GM12878 (cell line): ENCODE data around the gene PDLIM4. TPM values are rescaled to one million over a fixed set of nuclear protein-coding genes. Genes with fewer than 3 reads are reported as not detected.

Source experiments
- ATAC-seq: fragments of 200-7000 bp; cut with Tn5 transposase; 3 replicates; pipeline ENCODE4 v1.9.1; 2020; ENCODE audit warnings: mild to moderate bottlenecking, moderate library complexity
- BruUV-seq: library from RNA; stranded (reverse); fragments of 400-500 nt; replicated peaks from 2 replicates; lab custom pipeline; 2021; lab: Mats Ljungman, UMichigan
- CTCF ChIA-PET: fragments of 300-600 bp; sonication (Branson Sonifier 250); formaldehyde crosslinking; extraction: SDS; loops from one replicate; lab custom pipeline; 2021; ENCODE audit warnings: inconsistent platforms; lab: Yijun Ruan, JAX
- POLR2A ChIA-PET: fragments of 350-600 bp; formaldehyde crosslinking; extraction: SDS; loops from one replicate; lab custom pipeline; 2021; ENCODE audit warnings: inconsistent platforms; lab: Charles Lee
- RAD21 ChIA-PET: fragments of 300-600 bp; sonication (Branson Sonifier 250); formaldehyde crosslinking; loops from one replicate; lab custom pipeline; 2023; ENCODE audit warnings: antibody characterized with exemption; ENCODE audit not compliant: unreplicated experiment; lab: Charles Lee
- SMC1A ChIA-PET: fragments of 300-600 bp; sonication (Branson Sonifier 250); formaldehyde crosslinking; loops from one replicate; lab custom pipeline; 2023; ENCODE audit not compliant: unreplicated experiment, uncharacterized antibody; lab: Charles Lee
- DNase-seq: peaks from one replicate; pipeline ENCODE4 v3.0.0-alpha.2; 2011; ENCODE audit warnings: low read depth, low spot score
- FAIRE-seq: peaks from 3 replicates; lab custom pipeline; 2011; peaks lifted over from hg19 to GRCh38; lab: Jason Lieb, UNC
- H2AFZ ChIP-seq: 2 replicates; pipeline ENCODE4 v1.6.0; 2011; ENCODE audit warnings: low read depth, low read length, control low read depth; ENCODE audit not compliant: control insufficient read depth
- H3K27ac ChIP-seq: 2 replicates; pipeline ENCODE4 v1.5.1; 2011; ENCODE audit warnings: control low read depth; ENCODE audit not compliant: control insufficient read depth, insufficient read depth
- H3K27me3 ChIP-seq, 2 experiments: replicated peaks in 1 of 2; 2 replicates each; pipeline versions ENCODE4 v1.6.0 to v1.6.1; 2011; ENCODE audit warnings: low read length in 1 of 2; ENCODE audit not compliant: control insufficient read depth in 2 of 2, insufficient read depth in 2 of 2
- H3K36me3 ChIP-seq, 2 experiments: 2 replicates each; pipeline ENCODE4 v1.5.1; 2011; ENCODE audit warnings: low read length in 1 of 2; ENCODE audit not compliant: control insufficient read depth in 2 of 2, insufficient read depth in 2 of 2
- H3K4me1 ChIP-seq: 2 replicates; pipeline ENCODE4 v1.6.1; 2011; ENCODE audit warnings: mild to moderate bottlenecking, low read length, moderate library complexity, mixed read lengths; ENCODE audit not compliant: control insufficient read depth, insufficient read depth
- H3K4me2 ChIP-seq: 2 replicates; pipeline ENCODE4 v1.6.0; 2011; ENCODE audit warnings: control low read depth; ENCODE audit not compliant: control insufficient read depth, insufficient read depth
- H3K4me3 ChIP-seq: fragments of 200-600 bp; sonication (generic); 2 replicates; pipeline ENCODE4 v1.5.1; 2016
- H3K79me2 ChIP-seq: 2 replicates; pipeline ENCODE4 v1.6.0; 2011; ENCODE audit warnings: low read length; ENCODE audit not compliant: control insufficient read depth, insufficient read depth
- H3K9ac ChIP-seq: 2 replicates; pipeline ENCODE4 v1.8.0; 2011; ENCODE audit warnings: low read length, control low read depth, mixed read lengths; ENCODE audit not compliant: control insufficient read depth, insufficient read depth
- H3K9me3 ChIP-seq: replicated peaks from 3 replicates; pipeline ENCODE4 v1.5.1; 2011; ENCODE audit warnings: mild to moderate bottlenecking, low read length; ENCODE audit not compliant: control insufficient read depth, insufficient read depth
- H4K20me1 ChIP-seq: 2 replicates; pipeline ENCODE4 v1.6.0; 2011; ENCODE audit not compliant: control insufficient read depth, insufficient read depth
- ATF3 ChIP-seq: IDR thresholded peaks from 2 replicates; pipeline ENCODE4 v1.6.1; 2011; ENCODE audit warnings: low read depth, mild to moderate bottlenecking, low read length, moderate library complexity, borderline replicate concordance; ENCODE audit errors: extremely low read depth
- BMI1 ChIP-seq: fragments of 450-650 bp; IDR thresholded peaks from 2 replicates; pipeline ENCODE4 v1.6.1; 2016; ENCODE audit warnings: mild to moderate bottlenecking, moderate library complexity, borderline replicate concordance
- CHD4 ChIP-seq: fragments of 200-600 bp; sonication (generic); IDR thresholded peaks from 2 replicates; pipeline ENCODE4 v1.6.1; 2016; ENCODE audit warnings: mild to moderate bottlenecking
- PAX8 ChIP-seq: fragments of 450-650 bp; IDR thresholded peaks from 2 replicates; pipeline ENCODE4 v1.6.1; 2017; ENCODE audit warnings: mild to moderate bottlenecking, moderate library complexity
- RAD21 ChIP-seq: IDR thresholded peaks from 2 replicates; pipeline ENCODE4 v1.6.1; 2011; ENCODE audit warnings: mild to moderate bottlenecking, low read depth, low read length, moderate library complexity; ENCODE audit not compliant: insufficient read depth
- RUNX3 ChIP-seq: IDR thresholded peaks from 2 replicates; pipeline ENCODE4 v1.6.1; 2012; ENCODE audit warnings: low read length, inconsistent platforms
- SREBF2 ChIP-seq: IDR thresholded peaks from 2 replicates; pipeline ENCODE4 v1.6.1; 2012; ENCODE audit warnings: mild to moderate bottlenecking, low read length
- WGBS: methylation state at CpG from one replicate; pipeline ENCODE4 v1.1.6; 2016; ENCODE audit warnings: low lambda C conversion rate; ENCODE audit not compliant: insufficient replicate concordance, insufficient coverage; ENCODE audit errors: missing lambda C conversion rate; 5-methylcytosine and 5-hydroxymethylcytosine counted together
- in situ Hi-C: fragments of 300-500 bp; cut with MboI; formaldehyde crosslinking; loops from 9 replicates; pipeline ENCODE4 v1.14.3; 2018; ENCODE audit warnings: mixed read lengths
- intact Hi-C: fragments of 100-400 bp; cut with micrococcal nuclease; formaldehyde crosslinking; loops from one replicate; pipeline ENCODE4 v1.14.2; 2022; ENCODE audit not compliant: unreplicated experiment
- polyA plus RNA-seq, 11 experiments: library from polyadenylated mRNA; depleted of rRNA in 4 of 11; unstranded in 6 of 11; stranded (reverse) in 5 of 11; fragments of >200 nt; fragmentation: Nextera tagmentation in 4 of 11; fragmentation: Illumina TruSeq in 1 of 11; extraction: Ambion mirVana in 4 of 11; extraction: Trizol in 1 of 11; gene quantifications; 1 replicate in 1 of 11; 2 replicates in 10 of 11; pipeline versions ENCODE4 v1.2.1 to v1.2.3, GENCODE V29; 2011 to 2016; ENCODE audit warnings: inconsistent platforms in 2 of 11, missing spikeins in 2 of 11, low read depth in 1 of 11
- total RNA-seq, 4 experiments: library from RNA; depleted of rRNA in 3 of 4; stranded (reverse); fragments of >200 nt in 3 of 4; fragmentation: Illumina TruSeq in 1 of 4; extraction: Trizol in 1 of 4; gene quantifications; 2 replicates each; pipeline versions ENCODE4 v1.2.1 to v1.2.3, GENCODE V29; 2013 to 2021

The PDLIM4 gene
- total and polyA plus RNA-seq, 10 of the 15 experiments (the other 5 are each of a cell fraction or from before 2014, with no cell fraction given): 0.13 to 1.7 (median 0.39) TPM; not detected in 3

DNA sequence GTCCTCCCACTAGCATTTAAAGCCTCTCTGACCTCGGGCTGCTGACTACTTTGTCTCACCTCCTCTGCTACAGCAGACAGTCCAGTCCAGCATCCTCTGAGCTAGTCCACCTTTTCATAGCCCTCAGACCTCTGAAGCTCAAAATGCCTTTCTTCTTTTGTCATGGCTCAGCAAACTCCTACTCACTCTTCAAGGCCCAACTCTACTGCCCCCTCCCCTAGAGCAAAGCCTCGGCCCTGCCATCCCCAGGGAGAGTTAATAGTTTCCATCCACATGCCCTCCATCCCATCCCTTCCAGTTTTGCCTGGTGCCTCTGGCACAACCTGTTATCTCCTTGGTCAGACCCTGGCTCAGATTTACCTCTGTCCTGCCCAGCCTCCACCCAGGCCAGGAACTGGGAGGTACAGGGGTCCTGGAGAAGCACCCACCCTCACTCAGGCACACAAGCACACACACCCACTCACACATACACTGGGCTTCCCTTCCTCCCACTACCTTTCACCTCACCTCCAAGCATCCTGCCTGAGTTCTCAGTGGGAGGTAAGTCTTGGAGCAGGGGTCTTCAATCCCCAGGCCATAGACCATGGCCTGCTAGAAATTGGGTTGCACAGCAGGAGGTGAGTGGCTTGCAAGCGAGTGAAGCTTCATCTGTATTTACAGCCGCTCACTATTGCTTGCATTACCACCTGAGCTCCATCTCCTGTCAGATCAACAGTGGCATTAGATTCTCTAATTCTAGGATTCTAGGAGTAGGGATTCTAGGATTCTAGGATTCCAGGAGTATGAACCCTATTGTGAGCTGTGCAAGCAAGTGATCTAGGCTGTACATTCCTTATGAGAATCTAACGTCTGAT lies 18.1 kb downstream of the PDLIM4 start:
- H2AFZ ChIP-seq: no peak overlapping the region
- TF ChIP-seq CHD4 (no peak), RAD21 (no peak), RUNX3 (no peak), PAX8 (no peak), BMI1 (no peak), ATF3 (no peak), SREBF2 (no peak)
- no peak for DNase-seq
- no peak overlapping the region for H3K4me2 ChIP-seq
- H4K20me1 ChIP-seq: no peaks in the 10 kb centered on the region
- no peaks in the 10 kb centered on the region for H3K9me3 ChIP-seq
- H3K4me1 ChIP-seq: no peaks in the 10 kb centered on the region
- BruUV-seq: no TSS peak
- no peaks in the 10 kb centered on the region; a peak in 1 of 4 replicates for H3K27me3 ChIP-seq
- intact Hi-C loops (no loop called here), in situ Hi-C loops (no loop called here)
- H3K4me3 ChIP-seq: no peak overlapping the region
- ChIA-PET RAD21 (interaction anchor here (1.4 kb wide), 1 partner anchor 37 kb away, joined by 4 read pairs; no protein-coding TSS in a partner anchor), SMC1A (interaction anchor here (1.1 to 3.7 kb wide), 5 partner anchors 11 to 37 kb away, joined by 3 to 14 read pairs (median 4); no protein-coding TSS in a partner anchor), POLR2A (no interaction called here), CTCF (interaction anchor here (1.0 to 4.5 kb wide), 6 partner anchors 19 to 234 kb away, joined by 3 to 23 read pairs (median 3); partner anchors contain the start of gene SLC22A4)
- FAIRE-seq: no peak
- H3K79me2 ChIP-seq: no peaks in the 10 kb centered on the region
- no peak overlapping the region for H3K27ac ChIP-seq
- no peak for ATAC-seq
- no peaks in the 10 kb centered on the region for H3K36me3 ChIP-seq
- no peak overlapping the region for H3K9ac ChIP-seq
- WGBS: 42% methylated on average over 5 of the region's 5 CpGs
